Cardiac fibroblast (primary cell): ENCODE measurements around the gene CLCN2.

Experiments
- DNase-seq, 2 donors: peaks; one replicate each; pipeline versions ENCODE4 v3.0.0 to v3.0.0-alpha.2; 2010; ENCODE audit warnings: low read depth in 2 of 2
- H3K4me3 ChIP-seq, 2 donors: replicated peaks in 1 of 2; 1 replicate in 1 of 2; 2 replicates in 1 of 2; pipeline ENCODE4 v1.5.1; 2011; ENCODE audit warnings: low read depth in 2 of 2, low read length in 2 of 2, mild to moderate bottlenecking in 2 of 2, moderate library complexity in 1 of 2
- CTCF ChIP-seq: IDR thresholded peaks from one replicate; pipeline ENCODE4 v1.5.1; 2011; ENCODE audit warnings: low read depth, mild to moderate bottlenecking, low read length, inconsistent platforms

Gene CLCN2

DNA sequence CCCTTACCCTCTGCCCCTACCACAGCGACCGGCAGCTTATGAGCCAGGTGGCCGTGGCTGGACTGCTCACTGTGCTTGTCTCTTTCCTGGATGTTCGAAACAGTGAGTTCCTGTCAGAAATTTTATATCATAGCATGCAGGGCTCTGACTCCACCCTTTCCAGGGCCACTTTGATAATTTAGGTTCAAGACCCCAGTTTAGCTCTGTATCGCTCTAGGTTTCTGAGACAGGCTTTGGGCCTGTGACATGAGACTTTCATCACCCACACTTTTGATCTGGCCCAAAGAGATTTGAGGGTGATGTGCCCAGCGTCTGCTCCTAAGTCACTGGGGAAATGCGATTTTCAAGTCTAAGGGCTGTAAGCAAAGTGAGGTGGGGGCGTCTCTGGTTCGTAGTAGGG, 53.5 kb downstream of the CLCN2 start:
- TF ChIP-seq CTCF: no peak
- no peak for DNase-seq
- H3K4me3 ChIP-seq: no peak overlapping the region

GRCh38 chr3:184306341-184306972, 54.9 kb downstream of the CLCN2 start:
- no peak for TF ChIP-seq CTCF
- no peak for DNase-seq
- no peak overlapping the region for H3K4me3 ChIP-seq

GRCh38 chr3:184305577-184305976, 55.8 kb downstream of the CLCN2 start:
- no peak overlapping the region for H3K4me3 ChIP-seq
- TF ChIP-seq CTCF: peak; percentile 34
- peak; percentile 33 to 42 for DNase-seq

DNA sequence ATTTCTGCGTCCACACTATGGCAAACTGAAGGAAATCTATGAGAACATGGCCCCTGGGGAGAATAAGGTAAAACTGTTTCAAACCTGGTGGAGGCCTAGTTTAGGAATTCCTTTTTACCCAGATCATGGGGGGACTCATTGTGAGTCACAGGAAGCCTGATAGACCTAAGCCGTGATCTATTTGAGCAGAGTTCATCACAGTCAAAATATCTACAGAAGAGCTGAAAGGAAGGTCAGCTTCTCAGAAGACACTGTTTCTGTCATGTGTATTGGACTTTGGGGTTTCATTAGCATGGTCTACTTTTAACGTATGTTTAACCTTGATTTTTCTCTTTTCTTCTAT, 61.1 kb downstream of the CLCN2 start:
- no peak for TF ChIP-seq CTCF
- H3K4me3 ChIP-seq: peak overlapping the region in 1 of 2 donors; percentile 87
- peak in 1 of 2 donors; percentile 83 for DNase-seq

GRCh38 chr3:184299488-184300377, 61.7 kb downstream of the CLCN2 start:
- DNase-seq: peak in 1 of 2 donors; percentile 57
- peak overlapping the region; percentile 82 to 87 for H3K4me3 ChIP-seq
- TF ChIP-seq CTCF: no peak

DNA sequence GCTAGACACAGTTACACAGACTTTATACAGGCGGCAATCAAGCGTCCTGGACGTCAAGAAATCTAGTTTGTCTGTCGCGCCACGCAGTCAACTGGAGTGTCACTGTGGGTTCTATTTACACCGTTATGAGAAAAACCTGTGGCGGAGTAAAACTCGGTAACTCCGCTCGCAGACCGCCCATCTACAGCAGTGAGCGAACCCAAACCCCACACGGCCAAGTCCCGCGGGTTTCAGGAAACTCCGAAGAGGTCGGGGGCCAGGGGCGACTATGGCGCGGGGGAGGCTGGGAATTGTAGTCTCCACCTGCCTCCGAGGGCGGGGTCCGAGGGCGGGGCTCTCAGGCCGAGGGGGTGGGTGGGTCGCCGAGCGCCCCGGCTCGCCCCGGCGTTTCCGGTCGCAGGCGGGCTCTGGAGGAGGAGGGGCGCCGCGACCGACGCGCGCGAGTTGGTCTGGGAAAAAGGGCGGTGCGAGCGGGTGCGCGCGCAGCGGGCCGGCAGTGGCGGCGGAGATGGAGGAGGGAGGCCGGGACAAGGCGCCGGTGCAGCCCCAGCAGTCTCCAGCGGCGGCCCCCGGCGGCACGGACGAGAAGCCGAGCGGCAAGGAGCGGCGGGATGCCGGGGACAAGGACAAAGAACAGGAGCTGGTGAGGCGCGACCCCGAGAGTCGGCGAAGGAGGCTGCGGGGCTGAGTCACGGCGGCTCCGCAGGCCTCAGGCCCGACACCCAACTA, 62.5 kb downstream of the CLCN2 start, which contains the start of gene PSMD2:
PSMD2 (plus strand) TSS at position 483 of the 729 bp plus-strand sequence; CDS start at position 509, 26 bp downstream.
- TF ChIP-seq CTCF: no peak
- peak within 1 kb of the TSS; percentile 82 to 87 for H3K4me3 ChIP-seq

More for the DNA sequence above, 62.5 kb downstream of the CLCN2 start, which contains the start of gene PSMD2:
- peak; percentile 97 to 98 for DNase-seq
